T-helper 2 cell treated with Interferon-gamma antibody and Interleukin-4, amounts not matched to agents 100 ng/mL and 5 ng/mL, for 36 hours (primary cell): ENCODE data around the gene UQCRHL. TPM values are rescaled to one million over a fixed set of nuclear protein-coding genes. Genes with fewer than 3 reads are reported as not detected.
"Not testable (repeated sequence)": the region's sequence is repeated elsewhere in the genome, so short reads cannot be mapped to it uniquely, and the experiment has no call there.

Experiments used
- intact Hi-C: fragments of 100-400 bp; cut with micrococcal nuclease; formaldehyde crosslinking; loops from one replicate; pipeline ENCODE4 v1.15.1; 2023
- total RNA-seq: library from RNA; stranded (reverse); gene quantifications from 2 replicates; pipeline ENCODE4 v1.2.3, GENCODE V29; 2022

The UQCRHL gene
- 1.4 and 1.9 TPM in 2 replicates for total RNA-seq

- intact Hi-C loops: not testable (repeated sequence)
Measured at GRCh38 chr1:15807549-15807948, at the start of gene UQCRHL. UQCRHL (minus strand) TSS chr1:15807649; CDS start chr1:15807649, 0 bp downstream.

- intact Hi-C loops: no loop called here
Measured at GRCh38 chr1:15856888-15857287, 49.4 kb upstream of the UQCRHL start.

- intact Hi-C loops: no loop called here
Measured at GRCh38 chr1:15852828-15853302, 45.4 kb upstream of the UQCRHL start.

- intact Hi-C loops: no loop called here
Measured at GRCh38 chr1:15852036-15852827, 44.8 kb upstream of the UQCRHL start.

GRCh38 chr1:15851210-15852035 is 44.0 kb upstream of the UQCRHL start:
- intact Hi-C loops: no loop called here

GRCh38 chr1:15850471-15851001 is 43.1 kb upstream of the UQCRHL start:
- intact Hi-C loops: no loop called here

- intact Hi-C loops: loop anchor here (2.0 to 5.0 kb wide), 5 partner anchors 35 to 357 kb away; partner anchors contain the start of genes DDI2 and ZBTB17
Measured at GRCh38 chr1:15849775-15850324, 42.4 kb upstream of the UQCRHL start.

GRCh38 chr1:15848929-15849774 is 41.7 kb upstream of the UQCRHL start:
- intact Hi-C loops: loop anchor here (2.0 to 5.0 kb wide), 5 partner anchors 34 to 358 kb away; partner anchors contain the start of genes DDI2 and ZBTB17

- intact Hi-C loops: loop anchor here (2.0 to 5.0 kb wide), 5 partner anchors 34 to 359 kb away; partner anchors contain the start of genes DDI2 and ZBTB17
Measured at GRCh38 chr1:15848143-15848928, 40.9 kb upstream of the UQCRHL start.

GRCh38 chr1:15847893-15848142 is 40.4 kb upstream of the UQCRHL start:
- intact Hi-C loops: loop anchor here (1.0 to 5.0 kb wide), 6 partner anchors 13 to 359 kb away; partner anchors contain the start of genes DDI2 and ZBTB17

GRCh38 chr1:15847100-15847892 is 39.8 kb upstream of the UQCRHL start, which contains the start of gene SPEN:
SPEN (plus strand) TSS chr1:15847707; CDS start chr1:15848068, 361 bp downstream.
- intact Hi-C loops: loop anchor here (1.0 to 5.0 kb wide), 4 partner anchors 12 to 360 kb away; partner anchors contain the start of genes DDI2 and ZBTB17

- intact Hi-C loops: loop anchor here (5.0 kb wide), 3 partner anchors 131 to 361 kb away; partner anchors contain the start of genes DDI2 and ZBTB17
Measured at GRCh38 chr1:15846056-15846455, 38.6 kb upstream of the UQCRHL start.

GRCh38 chr1:15843826-15844572 is 36.5 kb upstream of the UQCRHL start:
- intact Hi-C loops: no loop called here

GRCh38 chr1:15838721-15839120 is 31.3 kb upstream of the UQCRHL start:
- intact Hi-C loops: loop anchor here (5.0 kb wide), 1 partner anchor 514 kb away; the partner anchor contains the start of gene FBXO42

- intact Hi-C loops: loop anchor here (5.0 kb wide), 1 partner anchor 514 kb away; the partner anchor contains the start of gene FBXO42
Measured at GRCh38 chr1:15837931-15838330, 30.5 kb upstream of the UQCRHL start.

- intact Hi-C loops: loop anchor here (5.0 kb wide), 1 partner anchor 515 kb away; the partner anchor contains the start of gene FBXO42
Measured at GRCh38 chr1:15836772-15837669, 29.6 kb upstream of the UQCRHL start.

- intact Hi-C loops: loop anchor here (5.0 kb wide), 1 partner anchor 516 kb away; the partner anchor contains the start of gene FBXO42
Measured at GRCh38 chr1:15836511-15836771, 29.0 kb upstream of the UQCRHL start.
